Epithelial cell of prostate (primary cell): ENCODE results near the gene HIKESHI.
A peak's percentile ranks its signal among the peaks of the same experiment; 100 is the strongest.
"Not testable (repeated sequence)": the region's sequence is repeated elsewhere in the genome, so short reads cannot be mapped to it uniquely, and the experiment has no call there.

Experiments
- DNase-seq: peaks from one replicate; pipeline ENCODE4 v3.0.0-alpha.2; 2011; ENCODE audit warnings: low read depth, low spot score
- H3K27ac ChIP-seq: fragments of 450-650 bp; 2 replicates; pipeline ENCODE4 v1.5.1; 2017; ENCODE audit warnings: mild to moderate bottlenecking

Gene HIKESHI

GRCh38 chr11:86302092-86302793 lies at the start of gene HIKESHI:
Gene HIKESHI (plus strand): TSS chr11:86302240. CDS start chr11:86302449, 209 bp downstream.
- DNase-seq, result peak; percentile 66
- peak within 1 kb of the TSS; percentile 65 for H3K27ac ChIP-seq

GRCh38 chr11:86255896-86256295 lies 46.1 kb upstream of the HIKESHI start:
- DNase-seq, result no peak
- no peak overlapping the region for H3K27ac ChIP-seq

GRCh38 chr11:86256608-86257007 lies 45.4 kb upstream of the HIKESHI start:
- H3K27ac ChIP-seq, result no peak overlapping the region
- no peak for DNase-seq

GRCh38 chr11:86257446-86257845 lies 44.6 kb upstream of the HIKESHI start:
- no peak for DNase-seq
- H3K27ac ChIP-seq, result no peak overlapping the region

GRCh38 chr11:86259730-86260129 lies 42.3 kb upstream of the HIKESHI start:
- no peak overlapping the region for H3K27ac ChIP-seq
- DNase-seq, result no peak

- no peak for DNase-seq
- H3K27ac ChIP-seq, result no peak overlapping the region
Observed at GRCh38 chr11:86261328-86261727, 40.7 kb upstream of the HIKESHI start.

- no peak overlapping the region for H3K27ac ChIP-seq
- DNase-seq, result no peak
Observed at GRCh38 chr11:86262387-86262786, 39.7 kb upstream of the HIKESHI start.

GRCh38 chr11:86264649-86265048 lies 37.4 kb upstream of the HIKESHI start:
- DNase-seq, result no peak
- no peak overlapping the region for H3K27ac ChIP-seq

GRCh38 chr11:86265194-86265593 lies 36.8 kb upstream of the HIKESHI start:
- no peak overlapping the region for H3K27ac ChIP-seq
- no peak for DNase-seq

- DNase-seq, result no peak
Observed at GRCh38 chr11:86269645-86270044, 32.4 kb upstream of the HIKESHI start.

GRCh38 chr11:86274503-86274902 lies 27.5 kb upstream of the HIKESHI start:
- DNase-seq, result no peak
- no peak overlapping the region for H3K27ac ChIP-seq

More at GRCh38 chr11:86269645-86270044, 32.4 kb upstream of the HIKESHI start:
- no peak overlapping the region for H3K27ac ChIP-seq

GRCh38 chr11:86274999-86275398 lies 27.0 kb upstream of the HIKESHI start:
- no peak for DNase-seq
- no peak overlapping the region for H3K27ac ChIP-seq

- H3K27ac ChIP-seq, result no peak overlapping the region
- no peak for DNase-seq
Observed at GRCh38 chr11:86275493-86276370, 26.3 kb upstream of the HIKESHI start.

GRCh38 chr11:86277741-86278140 lies 24.3 kb upstream of the HIKESHI start:
- DNase-seq, result no peak
- no peak overlapping the region for H3K27ac ChIP-seq

- no peak for DNase-seq
- H3K27ac ChIP-seq, result no peak overlapping the region
Observed at GRCh38 chr11:86278226-86278625, 23.8 kb upstream of the HIKESHI start.

GRCh38 chr11:86279747-86280146 lies 22.3 kb upstream of the HIKESHI start:
- H3K27ac ChIP-seq, result no peak overlapping the region

GRCh38 chr11:86287468-86287796 lies 14.6 kb upstream of the HIKESHI start:
- H3K27ac ChIP-seq, result no peak overlapping the region
- no peak for DNase-seq

More at GRCh38 chr11:86279747-86280146, 22.3 kb upstream of the HIKESHI start:
- no peak for DNase-seq

- no peak for DNase-seq
- no peak overlapping the region for H3K27ac ChIP-seq
Observed at GRCh38 chr11:86288776-86289507, 13.1 kb upstream of the HIKESHI start.

GRCh38 chr11:86289508-86290280 lies 12.3 kb upstream of the HIKESHI start:
- H3K27ac ChIP-seq, DNase-seq: not testable (repeated sequence)
